K562 (cell line): ENCODE data around the gene CENPX. TPM values are rescaled to one million over a fixed set of nuclear protein-coding genes. Genes with fewer than 3 reads are reported as not detected.

Source experiments
- HDAC8 ChIP-seq: fragments of 450-650 bp; IDR thresholded peaks from 2 replicates; pipeline ENCODE4 v1.6.1; 2016; ENCODE audit warnings: mild to moderate bottlenecking, missing genetic modification characterization, moderate library complexity, missing compliant biosample characterization
- polyA plus RNA-seq, 8 experiments: library from polyadenylated mRNA; depleted of rRNA in 4 of 8; stranded (reverse) in 5 of 8; unstranded in 3 of 8; fragments of >200 nt; fragmentation: Nextera tagmentation in 2 of 8; fragmentation: Illumina TruSeq in 1 of 8; extraction: Ambion mirVana in 2 of 8; extraction: Trizol in 1 of 8; gene quantifications; 2 replicates each; pipeline versions ENCODE4 v1.2.1 to v1.2.3, GENCODE V29; 2011 to 2014; ENCODE audit warnings: inconsistent platforms in 1 of 8, missing spikeins in 1 of 8
- total RNA-seq, 7 experiments: library from RNA; depleted of rRNA in 6 of 7; stranded (reverse); fragments of >200 nt in 6 of 7; fragmentation: Illumina TruSeq in 2 of 7; extraction: Trizol in 2 of 7; gene quantifications; 2 replicates each; pipeline versions ENCODE4 v1.2.1 to v1.2.3, GENCODE V29; 2011 to 2021; ENCODE audit warnings: low replicate concordance in 1 of 7
- TF ChIP-seq, protein P1 (sequence below): fragments of 250-450 bp; sonication (Bioruptor Pico); IDR thresholded peaks from 2 replicates; pipeline ENCODE4 v1.4.0; 2020; ENCODE audit warnings: mild to moderate bottlenecking, moderate library complexity, borderline replicate concordance
- TF ChIP-seq, protein P2 (sequence below): sonication (generic); formaldehyde crosslinking; IDR thresholded peaks from 2 replicates; pipeline ENCODE4 v1.8.0; 2023; ENCODE audit warnings: mild to moderate bottlenecking, missing genetic modification reagents

Gene CENPX
- total and polyA plus RNA-seq, 9 of the 15 experiments (the other 6 are each of a cell fraction or from before 2014, with no cell fraction given), result 32.7 to 352 (median 127) TPM

DNA sequence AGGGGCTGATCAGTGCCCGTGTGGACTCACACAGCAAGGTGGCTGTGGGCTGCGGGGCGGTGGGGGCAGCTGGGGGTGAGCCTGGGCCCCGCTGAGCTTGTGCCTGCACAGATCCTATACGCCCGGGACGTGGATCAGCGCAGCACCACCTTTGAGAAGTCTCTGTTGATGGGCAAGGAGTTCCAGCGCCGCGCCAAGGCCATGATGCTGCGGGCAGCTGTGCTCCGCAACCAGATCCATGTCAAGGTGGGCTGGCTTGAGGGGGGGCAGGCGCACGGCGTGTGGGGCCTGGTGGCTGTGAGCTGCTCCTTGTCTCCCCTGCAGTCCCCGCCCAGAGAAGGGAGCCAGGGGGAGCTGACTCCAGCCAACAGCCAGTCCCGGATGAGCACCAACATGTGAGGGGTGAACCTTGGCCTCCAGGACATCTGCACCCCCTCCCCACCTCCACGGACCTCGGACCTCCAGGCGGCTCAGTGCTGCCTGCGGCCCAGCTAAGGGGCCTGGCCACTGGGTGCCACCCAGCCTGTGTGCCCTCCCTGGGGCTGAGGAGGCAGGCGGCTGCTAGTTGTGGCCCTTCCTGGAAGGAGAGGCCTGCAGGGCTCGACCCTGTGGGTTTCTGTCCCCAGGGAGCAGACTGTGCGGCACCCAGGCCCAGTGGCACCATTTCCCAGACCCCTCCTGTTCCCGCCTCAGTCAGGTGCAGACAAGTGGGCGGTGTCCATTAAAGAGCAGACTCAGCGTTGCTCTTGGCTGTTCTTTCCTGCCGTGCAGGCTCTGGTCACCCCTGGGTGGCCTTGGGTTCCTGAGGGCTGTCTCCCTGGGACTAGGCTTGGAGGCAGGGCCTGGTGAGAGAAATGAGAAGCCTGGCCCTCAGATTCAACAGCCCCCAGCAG lies 34.3 kb upstream of the CENPX start (continued):
- TF ChIP-seq, protein P1, sequence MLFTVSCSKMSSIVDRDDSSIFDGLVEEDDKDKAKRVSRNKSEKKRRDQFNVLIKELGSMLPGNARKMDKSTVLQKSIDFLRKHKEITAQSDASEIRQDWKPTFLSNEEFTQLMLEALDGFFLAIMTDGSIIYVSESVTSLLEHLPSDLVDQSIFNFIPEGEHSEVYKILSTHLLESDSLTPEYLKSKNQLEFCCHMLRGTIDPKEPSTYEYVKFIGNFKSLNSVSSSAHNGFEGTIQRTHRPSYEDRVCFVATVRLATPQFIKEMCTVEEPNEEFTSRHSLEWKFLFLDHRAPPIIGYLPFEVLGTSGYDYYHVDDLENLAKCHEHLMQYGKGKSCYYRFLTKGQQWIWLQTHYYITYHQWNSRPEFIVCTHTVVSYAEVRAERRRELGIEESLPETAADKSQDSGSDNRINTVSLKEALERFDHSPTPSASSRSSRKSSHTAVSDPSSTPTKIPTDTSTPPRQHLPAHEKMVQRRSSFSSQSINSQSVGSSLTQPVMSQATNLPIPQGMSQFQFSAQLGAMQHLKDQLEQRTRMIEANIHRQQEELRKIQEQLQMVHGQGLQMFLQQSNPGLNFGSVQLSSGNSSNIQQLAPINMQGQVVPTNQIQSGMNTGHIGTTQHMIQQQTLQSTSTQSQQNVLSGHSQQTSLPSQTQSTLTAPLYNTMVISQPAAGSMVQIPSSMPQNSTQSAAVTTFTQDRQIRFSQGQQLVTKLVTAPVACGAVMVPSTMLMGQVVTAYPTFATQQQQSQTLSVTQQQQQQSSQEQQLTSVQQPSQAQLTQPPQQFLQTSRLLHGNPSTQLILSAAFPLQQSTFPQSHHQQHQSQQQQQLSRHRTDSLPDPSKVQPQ (CRISPR knock-in tag), result no peak
- TF ChIP-seq, protein P2, sequence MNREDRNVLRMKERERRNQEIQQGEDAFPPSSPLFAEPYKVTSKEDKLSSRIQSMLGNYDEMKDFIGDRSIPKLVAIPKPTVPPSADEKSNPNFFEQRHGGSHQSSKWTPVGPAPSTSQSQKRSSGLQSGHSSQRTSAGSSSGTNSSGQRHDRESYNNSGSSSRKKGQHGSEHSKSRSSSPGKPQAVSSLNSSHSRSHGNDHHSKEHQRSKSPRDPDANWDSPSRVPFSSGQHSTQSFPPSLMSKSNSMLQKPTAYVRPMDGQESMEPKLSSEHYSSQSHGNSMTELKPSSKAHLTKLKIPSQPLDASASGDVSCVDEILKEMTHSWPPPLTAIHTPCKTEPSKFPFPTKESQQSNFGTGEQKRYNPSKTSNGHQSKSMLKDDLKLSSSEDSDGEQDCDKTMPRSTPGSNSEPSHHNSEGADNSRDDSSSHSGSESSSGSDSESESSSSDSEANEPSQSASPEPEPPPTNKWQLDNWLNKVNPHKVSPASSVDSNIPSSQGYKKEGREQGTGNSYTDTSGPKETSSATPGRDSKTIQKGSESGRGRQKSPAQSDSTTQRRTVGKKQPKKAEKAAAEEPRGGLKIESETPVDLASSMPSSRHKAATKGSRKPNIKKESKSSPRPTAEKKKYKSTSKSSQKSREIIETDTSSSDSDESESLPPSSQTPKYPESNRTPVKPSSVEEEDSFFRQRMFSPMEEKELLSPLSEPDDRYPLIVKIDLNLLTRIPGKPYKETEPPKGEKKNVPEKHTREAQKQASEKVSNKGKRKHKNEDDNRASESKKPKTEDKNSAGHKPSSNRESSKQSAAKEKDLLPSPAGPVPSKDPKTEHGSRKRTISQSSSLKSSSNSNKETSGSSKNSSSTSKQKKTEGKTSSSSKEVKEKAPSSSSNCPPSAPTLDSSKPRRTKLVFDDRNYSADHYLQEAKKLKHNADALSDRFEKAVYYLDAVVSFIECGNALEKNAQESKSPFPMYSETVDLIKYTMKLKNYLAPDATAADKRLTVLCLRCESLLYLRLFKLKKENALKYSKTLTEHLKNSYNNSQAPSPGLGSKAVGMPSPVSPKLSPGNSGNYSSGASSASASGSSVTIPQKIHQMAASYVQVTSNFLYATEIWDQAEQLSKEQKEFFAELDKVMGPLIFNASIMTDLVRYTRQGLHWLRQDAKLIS (CRISPR knock-in tag), result no peak
- TF ChIP-seq HDAC8 (tag), result no peak
